KOPT-K1 (cell line): ENCODE measurements around the gene FOXP1.
A peak's percentile ranks its signal among the peaks of the same experiment; 100 is the strongest.

Experiments
- H3K27ac ChIP-seq: fragments of 200-600 bp; sonication (generic); 2 replicates; pipeline ENCODE4 v1.5.1; 2016; ENCODE audit warnings: antibody characterized with exemption, mild to moderate bottlenecking, low read depth, low read length; ENCODE audit not compliant: poor library complexity, severe bottlenecking
- H3K36me3 ChIP-seq: fragments of 200-600 bp; sonication (generic); 2 replicates; pipeline ENCODE4 v1.5.1; 2017; ENCODE audit warnings: antibody characterized with exemption, mild to moderate bottlenecking, low read length, moderate library complexity; ENCODE audit not compliant: insufficient read depth
- H3K9me3 ChIP-seq: fragments of 200-600 bp; sonication (generic); 2 replicates; pipeline ENCODE4 v1.5.1; 2017; ENCODE audit warnings: antibody characterized with exemption, low read length, mild to moderate bottlenecking; ENCODE audit not compliant: insufficient read depth, poor library complexity, severe bottlenecking

Gene FOXP1

DNA sequence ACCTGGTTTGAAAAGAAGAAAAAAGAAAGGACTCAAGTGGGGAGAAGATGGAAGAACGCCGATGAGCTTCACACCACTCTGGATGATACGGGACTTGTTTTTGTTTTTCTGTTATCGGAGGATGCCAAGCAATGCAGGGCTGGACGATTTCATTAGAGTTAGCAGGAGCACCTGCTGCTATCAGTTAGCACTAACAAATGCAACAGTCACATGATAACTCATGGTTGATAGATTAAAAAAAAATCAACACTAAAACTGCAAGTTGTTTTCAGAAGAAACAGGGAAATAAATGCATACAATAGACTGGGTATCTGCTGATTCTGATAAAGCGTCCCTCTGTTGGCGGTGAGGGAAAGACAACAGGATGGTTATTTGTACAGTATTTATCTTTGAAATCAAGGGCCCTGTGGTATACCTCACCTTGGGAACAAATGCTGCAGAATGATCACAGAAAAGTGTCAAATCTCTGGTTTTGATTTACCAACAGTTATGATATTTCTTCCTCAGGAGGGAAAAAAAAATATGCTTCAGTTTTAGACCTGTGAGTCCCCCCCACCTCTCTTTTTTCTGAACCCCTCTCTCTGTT lies 575.1 kb downstream of the FOXP1 start:
- Histone ChIP-seq H3K27ac (no peak overlapping the region), H3K36me3 (no peaks in the 10 kb centered on the region), H3K9me3 (no peaks in the 10 kb centered on the region)

DNA sequence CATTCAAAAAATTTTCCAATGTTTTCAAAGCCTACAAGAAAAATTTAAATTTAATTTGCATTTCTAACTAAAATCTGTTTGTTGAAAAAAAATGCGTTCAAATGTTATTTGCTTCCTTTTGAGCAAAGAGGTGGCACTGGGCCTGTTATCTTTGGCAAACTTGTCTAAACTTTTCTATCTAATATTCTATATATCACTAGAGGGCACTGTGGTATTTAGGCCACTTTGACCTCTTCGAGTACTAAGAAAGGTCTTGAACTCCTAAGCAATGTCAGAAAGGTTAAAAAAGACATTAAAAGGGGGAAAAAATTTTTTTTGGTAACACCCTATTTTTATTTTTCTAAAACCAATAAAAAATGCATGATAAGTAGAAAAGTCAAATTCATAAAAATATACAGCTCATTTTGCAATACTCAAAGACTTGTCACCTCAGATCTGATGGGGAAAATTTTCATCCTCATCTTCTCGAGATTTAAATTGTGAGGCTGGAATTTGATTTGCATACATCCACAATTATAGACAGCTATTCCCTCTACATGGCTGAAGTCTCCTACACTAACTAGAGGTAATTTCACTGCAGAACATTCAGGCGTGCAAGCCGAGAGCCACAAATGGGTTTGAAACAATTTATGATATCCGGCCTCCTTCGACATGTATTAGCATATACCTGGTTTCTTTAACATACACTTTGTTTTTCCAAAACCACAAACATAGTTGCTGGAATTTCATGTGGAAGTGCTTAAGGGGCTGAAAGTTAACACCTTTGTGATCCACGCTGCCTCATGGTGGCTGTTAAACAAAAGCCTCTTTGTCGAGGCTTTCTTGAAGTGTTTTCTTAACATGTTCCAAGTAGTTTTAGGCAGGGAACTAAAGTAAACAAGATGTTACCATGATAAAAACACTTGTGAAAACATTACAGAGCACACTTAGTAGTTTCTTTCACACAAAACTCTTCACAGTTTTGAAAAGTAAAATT lies 576.4 kb downstream of the FOXP1 start:
- Histone ChIP-seq H3K36me3 (no peaks in the 10 kb centered on the region), H3K9me3 (no peaks in the 10 kb centered on the region), H3K27ac (no peak overlapping the region)

DNA sequence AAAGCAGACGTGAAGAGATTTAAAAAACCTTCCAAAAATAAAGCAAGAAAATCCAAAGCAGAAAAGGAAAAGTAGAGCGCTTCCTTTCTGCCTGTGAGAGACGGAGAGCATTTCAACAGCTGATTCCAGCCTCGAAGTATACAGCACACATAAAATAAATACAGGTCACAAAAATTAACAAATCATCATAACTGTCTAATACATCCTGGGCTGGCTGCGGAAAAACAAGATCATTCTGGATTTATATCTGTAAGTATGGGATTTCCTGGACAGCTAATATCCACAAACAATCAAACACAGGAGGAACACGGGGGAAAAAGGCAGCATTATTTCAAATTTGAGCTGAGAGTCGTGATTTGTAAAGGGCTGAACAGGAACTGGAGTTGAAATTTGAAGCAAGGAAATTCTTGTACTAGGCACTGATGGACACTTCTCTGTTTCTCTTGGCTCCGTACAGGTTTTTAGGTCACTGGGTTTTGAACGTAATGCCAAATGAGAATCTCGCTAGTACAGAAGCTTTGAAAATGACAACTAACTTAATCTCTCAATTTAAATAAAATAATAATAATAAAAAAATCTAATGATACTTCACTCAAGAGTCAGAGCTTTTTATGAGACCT lies 577.7 kb downstream of the FOXP1 start:
- Histone ChIP-seq H3K36me3 (no peaks in the 10 kb centered on the region), H3K27ac (no peak overlapping the region)

DNA sequence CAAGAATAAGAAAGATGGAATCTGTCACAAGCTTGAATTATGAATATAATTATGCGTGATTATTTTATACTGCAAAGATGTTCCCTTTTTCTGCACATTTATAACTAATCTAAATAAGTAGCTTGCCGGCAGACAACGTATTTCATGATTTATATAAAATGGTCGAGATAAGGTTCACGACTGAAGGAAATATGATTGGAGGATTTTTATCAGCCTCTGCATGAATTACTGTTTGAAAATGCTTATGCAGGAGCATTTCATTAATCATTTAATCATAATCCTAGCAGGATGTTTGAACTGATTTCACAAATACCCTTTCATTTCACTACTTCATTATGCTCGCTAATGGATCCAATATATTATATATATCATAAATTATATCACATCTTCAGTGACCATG lies 580.0 kb downstream of the FOXP1 start:
- Histone ChIP-seq H3K27ac (no peak overlapping the region), H3K36me3 (no peaks in the 10 kb centered on the region), H3K9me3 (no peaks in the 10 kb centered on the region)

More for the DNA sequence above, 577.7 kb downstream of the FOXP1 start:
- no peaks in the 10 kb centered on the region for H3K9me3 ChIP-seq

DNA sequence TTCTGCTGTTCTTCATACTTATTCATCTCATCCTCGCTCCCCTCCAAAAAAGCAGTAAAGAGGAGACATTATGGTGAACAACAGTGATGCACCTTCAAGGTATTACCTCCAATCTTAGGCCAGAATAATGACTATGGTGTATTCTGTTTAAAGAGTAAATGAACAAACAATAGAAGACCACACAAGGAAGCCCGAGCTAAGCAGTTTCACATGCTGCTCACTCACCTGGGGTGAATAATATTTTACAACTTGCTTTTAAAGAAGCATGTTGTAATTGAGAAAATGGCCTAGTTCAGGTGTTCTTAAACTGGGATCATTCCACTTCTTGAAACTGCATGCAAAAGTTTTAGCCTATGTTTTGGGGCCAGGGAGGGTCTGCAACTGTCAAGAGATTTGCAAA lies 581.2 kb downstream of the FOXP1 start:
- Histone ChIP-seq H3K36me3 (no peaks in the 10 kb centered on the region), H3K27ac (no peak overlapping the region), H3K9me3 (no peaks in the 10 kb centered on the region)

DNA sequence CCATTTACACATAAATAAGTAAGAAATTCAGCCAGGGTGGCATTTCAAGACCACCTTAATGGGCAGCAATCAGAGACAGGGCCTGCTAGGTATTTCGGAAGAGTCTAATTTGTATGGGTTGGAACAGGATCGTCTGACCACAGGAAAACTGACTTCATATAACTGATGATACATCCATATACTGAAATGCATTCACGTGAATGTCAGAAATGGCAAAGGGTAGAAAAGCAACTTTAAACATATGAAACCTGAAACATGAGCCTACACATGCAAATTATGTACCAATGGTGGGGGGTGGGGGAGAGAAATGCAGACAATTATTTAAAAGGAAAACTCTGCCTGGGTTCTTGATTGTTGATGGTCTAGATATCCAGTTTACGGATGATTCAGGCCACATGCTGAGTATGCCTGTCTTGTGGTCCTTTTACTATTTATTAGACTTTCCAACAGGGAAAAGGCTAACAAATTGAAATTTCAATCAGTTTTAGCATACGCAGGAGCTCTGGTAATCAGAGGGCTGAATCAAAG lies 582.2 kb downstream of the FOXP1 start:
- H3K27ac ChIP-seq, result no peak overlapping the region
- no peaks in the 10 kb centered on the region for H3K36me3 ChIP-seq
- no peaks in the 10 kb centered on the region for H3K9me3 ChIP-seq

DNA sequence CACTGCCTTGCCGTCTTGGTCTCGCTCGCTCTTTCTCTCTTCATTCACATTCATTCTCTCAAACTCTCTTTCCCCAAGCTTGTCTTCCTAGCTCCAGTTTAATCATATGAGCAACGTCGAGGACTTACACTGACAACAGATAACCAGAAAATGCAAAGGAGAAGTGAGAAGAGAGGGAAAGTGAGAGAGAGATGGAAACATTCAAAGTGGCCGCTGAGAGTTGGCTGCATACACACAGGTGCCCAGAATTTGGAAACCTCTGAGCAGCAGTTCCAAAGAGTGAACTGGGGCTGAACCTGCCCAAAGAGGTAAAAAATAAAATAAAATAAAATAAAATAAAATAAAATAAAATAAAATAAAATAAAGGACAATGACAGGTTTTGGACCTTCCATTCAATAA lies 583.0 kb downstream of the FOXP1 start:
- Histone ChIP-seq H3K27ac (no peak overlapping the region), H3K9me3 (no peaks in the 10 kb centered on the region), H3K36me3 (no peaks in the 10 kb centered on the region)

DNA sequence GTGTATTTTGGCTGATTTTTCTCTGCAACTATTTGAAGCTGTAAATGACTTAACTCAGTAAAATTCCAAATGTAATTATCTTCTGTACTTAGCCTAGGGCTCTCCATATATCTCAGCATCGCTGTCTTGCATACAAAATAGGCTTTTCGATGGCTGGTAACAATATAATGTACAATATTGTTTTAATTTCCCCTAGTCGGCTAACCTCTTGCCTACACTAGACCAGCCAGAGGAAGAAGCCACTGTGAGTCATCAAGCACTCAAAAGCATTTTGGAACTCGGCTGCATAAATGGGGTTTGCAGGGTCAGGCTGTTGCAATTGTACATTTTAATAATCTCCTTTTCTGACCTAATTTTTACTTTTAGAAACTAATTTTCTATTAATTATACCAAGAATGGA lies 583.8 kb downstream of the FOXP1 start:
- Histone ChIP-seq H3K27ac (no peak overlapping the region), H3K36me3 (no peaks in the 10 kb centered on the region), H3K9me3 (no peaks in the 10 kb centered on the region)

DNA sequence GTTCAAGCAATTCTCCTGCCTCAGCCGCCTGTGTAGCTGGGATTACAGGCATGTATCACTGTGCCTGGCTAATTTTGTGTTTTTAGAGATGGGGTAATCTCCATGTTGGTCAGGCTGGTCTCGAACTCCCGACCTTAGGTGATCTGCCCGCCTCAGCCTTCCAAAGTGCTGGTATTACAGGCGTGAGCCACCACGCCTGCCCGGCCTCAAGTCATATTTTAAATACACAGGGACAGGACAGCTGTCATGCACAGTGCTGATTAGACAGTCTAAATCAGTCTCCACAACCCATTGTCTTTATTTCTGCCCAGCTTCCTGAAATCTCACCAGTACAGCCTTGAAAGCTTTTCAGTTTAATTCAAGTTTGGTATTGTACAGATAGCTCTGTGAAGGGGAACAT lies 587.4 kb downstream of the FOXP1 start:
- Histone ChIP-seq H3K27ac (no peak overlapping the region), H3K9me3 (peaks cover 2% of the 10 kb centered on the region), H3K36me3 (peaks cover 22% of the 10 kb centered on the region; the same call in 1 of the 2 replicates)

DNA sequence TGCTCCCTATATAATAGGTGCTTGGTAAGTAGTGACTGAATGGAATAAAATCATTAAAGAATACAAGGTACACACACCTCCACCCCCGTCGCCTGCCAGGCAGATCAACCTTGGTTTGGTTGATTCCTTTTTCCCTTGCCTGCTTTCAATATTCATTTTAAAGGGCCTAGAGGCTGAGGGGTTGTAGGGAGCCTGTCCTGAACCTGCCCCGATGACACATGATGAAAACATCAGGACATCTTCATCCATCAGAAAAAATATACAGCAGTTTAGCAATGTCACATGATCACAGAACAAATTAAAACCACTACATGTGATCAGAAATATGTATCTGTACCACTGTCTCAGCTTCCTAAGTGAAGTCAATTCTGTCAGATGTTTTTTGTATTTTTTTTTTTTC lies 588.9 kb downstream of the FOXP1 start:
- Histone ChIP-seq H3K9me3 (peaks cover 11% of the 10 kb centered on the region), H3K36me3 (peaks cover 22% of the 10 kb centered on the region; the same call in 1 of the 2 replicates), H3K27ac (no peak overlapping the region)

DNA sequence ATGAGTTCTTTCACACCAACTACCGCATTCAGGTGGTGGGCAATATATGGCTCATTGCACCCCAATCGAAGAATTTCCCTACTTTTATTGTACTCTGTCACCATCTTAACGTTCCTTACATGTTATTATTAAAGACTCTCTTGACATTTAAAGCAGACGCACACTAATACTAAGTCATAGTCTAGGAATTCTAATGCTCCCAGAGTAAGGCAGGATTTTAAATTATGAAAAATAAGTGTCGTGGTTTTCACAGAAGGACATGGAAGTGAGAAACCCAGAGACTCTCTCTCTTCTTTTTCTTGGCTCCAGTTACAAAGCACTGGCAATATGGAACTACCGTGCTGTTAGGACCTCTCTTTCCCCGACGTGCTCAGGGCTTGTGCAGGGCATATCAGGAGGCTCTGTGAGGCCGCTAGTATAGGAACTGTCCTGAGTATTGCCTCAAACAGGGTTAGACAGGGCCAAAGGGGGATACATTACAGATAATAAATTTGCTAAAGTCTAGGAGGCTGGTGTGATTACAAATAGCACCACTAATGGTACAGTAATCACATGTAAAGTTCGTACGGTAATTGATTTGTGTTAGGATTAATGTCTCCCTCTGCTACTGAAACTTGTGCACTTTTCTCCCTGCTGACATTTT lies 590.8 kb downstream of the FOXP1 start:
- Histone ChIP-seq H3K36me3 (peaks cover 32% of the 10 kb centered on the region; the same call in 1 of the 2 replicates), H3K9me3 (peaks cover 14% of the 10 kb centered on the region), H3K27ac (no peak overlapping the region)

DNA sequence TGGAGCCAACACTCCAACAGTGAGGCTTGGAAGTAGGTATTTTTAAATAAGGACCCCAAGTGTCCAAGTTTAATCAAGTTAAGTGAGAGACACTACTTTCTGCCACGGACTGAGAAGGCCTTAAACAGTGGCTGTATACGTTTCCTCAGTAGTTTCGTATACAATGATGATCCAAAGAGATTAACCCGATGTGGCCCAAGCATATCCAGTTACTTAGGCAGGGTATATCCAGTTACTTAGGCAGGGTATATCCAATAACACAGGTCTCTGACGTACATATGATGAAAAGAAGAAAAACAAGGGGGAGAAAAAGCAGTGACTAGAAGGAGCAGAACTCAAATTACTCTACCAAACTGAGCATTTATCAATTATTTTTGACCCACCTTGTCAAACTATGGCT lies 591.4 kb downstream of the FOXP1 start:
- Histone ChIP-seq H3K9me3 (peaks cover 14% of the 10 kb centered on the region), H3K36me3 (peaks cover 38% of the 10 kb centered on the region; the same call in 1 of the 2 replicates), H3K27ac (no peak overlapping the region)

DNA sequence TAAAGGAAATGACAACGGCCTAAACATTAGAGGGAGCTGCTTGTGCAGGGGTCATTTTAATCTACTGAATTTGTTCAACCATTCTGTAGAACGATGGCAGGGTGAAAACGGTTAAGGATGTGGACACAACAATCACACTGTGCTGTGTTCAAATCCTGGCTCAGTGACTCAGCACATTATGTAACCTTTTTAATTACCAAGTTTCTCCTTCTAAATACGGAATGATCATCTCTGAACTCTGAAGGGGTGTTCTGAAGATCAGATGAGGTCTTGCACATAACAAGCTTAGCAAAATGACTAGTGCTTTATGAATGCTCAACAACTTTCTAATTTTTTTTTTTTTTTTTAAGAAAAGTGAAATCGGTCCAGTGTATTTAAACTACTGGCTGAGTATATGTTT lies 592.8 kb downstream of the FOXP1 start:
- Histone ChIP-seq H3K9me3 (peaks cover 14% of the 10 kb centered on the region), H3K36me3 (peaks cover 52% of the 10 kb centered on the region), H3K27ac (peak overlapping the region; percentile 14)

DNA sequence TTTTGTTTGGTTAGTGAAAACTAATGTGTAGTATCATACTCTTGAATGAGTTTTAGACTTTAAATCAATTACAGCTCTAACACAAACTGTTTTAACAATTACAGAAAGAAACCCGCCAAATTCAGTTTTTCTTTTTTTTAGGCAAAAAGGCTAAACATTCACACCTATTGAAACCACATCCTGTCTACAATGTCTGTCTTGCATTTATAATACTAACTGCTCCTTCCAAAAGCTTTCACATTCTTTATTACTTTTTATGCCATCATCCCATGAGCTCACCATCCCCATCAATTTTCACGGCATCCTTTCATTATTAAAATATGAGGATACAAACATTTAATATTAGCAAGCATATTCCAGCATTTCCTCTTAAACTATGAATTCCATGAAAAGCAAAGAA lies 593.3 kb downstream of the FOXP1 start:
- H3K27ac ChIP-seq, result peak overlapping the region; percentile 28
- peaks cover 55% of the 10 kb centered on the region for H3K36me3 ChIP-seq
- peaks cover 14% of the 10 kb centered on the region for H3K9me3 ChIP-seq

DNA sequence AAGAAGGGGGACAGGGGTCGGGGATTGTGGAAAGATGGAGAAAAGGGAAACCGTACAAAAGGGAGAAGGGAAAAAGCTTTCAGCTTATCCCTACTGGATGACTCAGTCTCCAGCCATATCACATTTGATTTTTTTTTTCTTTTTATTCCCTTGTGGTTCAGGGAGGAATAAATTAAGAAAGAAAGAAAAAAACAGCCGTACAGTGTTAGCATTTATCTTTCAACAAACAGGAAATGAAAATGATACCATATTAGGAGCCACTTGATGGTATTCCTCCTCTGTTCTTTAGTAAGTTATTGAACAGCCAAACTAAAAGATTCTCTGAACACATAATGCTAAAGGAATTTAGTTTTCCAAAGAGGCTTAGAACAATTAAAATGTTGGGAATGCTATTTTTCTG lies 594.4 kb downstream of the FOXP1 start:
- peaks cover 14% of the 10 kb centered on the region for H3K9me3 ChIP-seq
- peaks cover 65% of the 10 kb centered on the region for H3K36me3 ChIP-seq
- no peak overlapping the region for H3K27ac ChIP-seq
